ENCODE measurements around the gene CHKA. TPM values are rescaled to one million over a fixed set of nuclear protein-coding genes. Genes with fewer than 3 reads are reported as not detected.

The CHKA gene
- total RNA-seq, 1 experiment from 2014 or later, result 63.0 TPM

DNA sequence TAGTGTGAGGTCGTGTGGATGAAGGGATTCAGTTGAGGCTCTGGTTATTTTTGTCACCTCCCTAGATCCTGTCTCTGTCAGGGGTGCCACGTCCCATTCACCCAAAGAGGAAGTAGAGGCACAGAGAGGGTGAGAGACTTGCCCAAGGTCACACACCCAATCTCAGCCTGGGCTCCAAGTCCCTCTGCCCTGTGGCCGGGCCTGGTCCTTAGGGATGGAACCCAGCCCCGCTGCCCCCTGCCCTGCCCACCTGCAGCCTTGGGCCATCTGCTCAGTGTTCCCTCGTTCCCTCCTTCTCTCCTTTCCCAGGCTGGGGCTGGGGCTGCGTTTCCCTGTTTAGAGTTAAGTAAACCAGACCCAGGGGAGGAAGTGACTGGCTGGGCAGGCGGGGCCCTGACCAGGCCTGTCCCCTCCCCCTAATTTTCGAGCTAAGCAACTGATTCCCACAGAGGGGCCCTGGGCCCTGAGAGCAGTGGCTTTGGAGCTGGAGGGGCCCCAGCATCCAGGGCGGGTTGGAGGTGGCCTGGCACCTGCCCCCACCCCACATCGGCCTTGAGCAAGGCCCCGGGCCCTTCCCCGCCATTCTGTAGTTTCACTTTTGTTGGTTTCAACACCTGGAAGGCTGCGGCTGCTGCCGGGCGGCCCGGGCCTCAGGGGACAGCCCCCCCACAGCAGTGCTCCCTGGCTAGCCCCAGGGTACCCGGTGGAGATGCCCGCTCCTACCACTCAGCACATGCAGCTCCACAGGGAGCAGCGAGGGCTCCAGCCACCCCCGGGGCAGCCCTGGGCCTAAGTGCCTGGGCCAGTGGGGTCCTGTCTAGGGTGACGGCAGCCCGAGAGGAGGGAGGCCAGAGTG is 80.9 kb downstream of the CHKA start:
- no peaks in the 10 kb centered on the region for H3K27me3 Mint-ChIP-seq (ENCODE audit: low read depth)
- Histone ChIP-seq H4K91ac (ENCODE audit: insufficient read length, low read depth, low read length) (no peak overlapping the region), H2BK120ac (ENCODE audit: low read depth, low read length, poor library complexity, severe bottlenecking) (no peak overlapping the region), H3K9me3 (ENCODE audit: control insufficient read depth, low read depth, low read length) (no peaks in the 10 kb centered on the region), H4K8ac (replicated peaks; ENCODE audit: insufficient read length, low read depth, low read length) (no peak overlapping the region), H3K23me2 (ENCODE audit: insufficient read length, low read depth, low read length, poor library complexity, severe bottlenecking) (no peaks in the 10 kb centered on the region), H2BK5ac (ENCODE audit: insufficient read length, low read length) (no peak overlapping the region), H3K4me1 (ENCODE audit: insufficient read depth, low read length) (no peaks in the 10 kb centered on the region; the same call in 1 of the 2 replicates), H3K23ac (ENCODE audit: insufficient read length, low read depth, low read length) (no peak overlapping the region), H3T11ph (ENCODE audit: low read length) (no peak overlapping the region), H2BK12ac (ENCODE audit: insufficient read length, low read depth, low read length) (no peak overlapping the region), H2BK15ac (ENCODE audit: low read depth, low read length) (no peak overlapping the region), H2AK5ac (ENCODE audit: insufficient read length, low read length) (no peak overlapping the region), H3K9ac (ENCODE audit: extremely low read depth, insufficient read length, low read length) (no peak overlapping the region), H3K14ac (ENCODE audit: insufficient read depth, low read length) (0 out of 2 replicates have a peak overlapping the region, but pooled peaks have one; percentile 33), H3K4me2 (ENCODE audit: insufficient read depth, insufficient read length, low read length) (no peak overlapping the region), H2AFZ (ENCODE audit: low read length) (no peak overlapping the region), H3K18ac (ENCODE audit: insufficient read length, low read depth, low read length) (peak overlapping the region; percentile 53), H3K79me2 (ENCODE audit: insufficient read depth, low read length) (no peaks in the 10 kb centered on the region), H3K27ac (ENCODE audit: insufficient read length, low read depth, low read length) (no peak overlapping the region), H2BK20ac (ENCODE audit: low read depth, low read length, poor library complexity, severe bottlenecking) (no peak overlapping the region), H3K56ac (ENCODE audit: insufficient read length, low read depth, low read length) (no peak overlapping the region), H4K5ac (ENCODE audit: insufficient read length, low read depth, low read length) (no peak overlapping the region), H3K4ac (ENCODE audit: low read depth, low read length) (no peak overlapping the region), H4K20me1 (ENCODE audit: control insufficient read depth, insufficient read depth, insufficient read length) (no peaks in the 10 kb centered on the region), H3K27me3 (ENCODE audit: insufficient read depth, low read length) (no peaks in the 10 kb centered on the region), H3K79me1 (ENCODE audit: insufficient read depth, low read depth, low read length, poor library complexity, severe bottlenecking) (no peaks in the 10 kb centered on the region)
- H3K4me1 Mint-ChIP-seq, result peaks cover 7 to 9% of the 10 kb centered on the region in 2 experiments
- H3K27ac Mint-ChIP-seq, result peak overlapping the region; percentile 55 to 72 (median 64); a peak in 4 of 7 replicates
- H3K9me3 Mint-ChIP-seq, result no peaks in the 10 kb centered on the region
- peak overlapping the region; percentile 39 to 66; a peak in 4 of 5 replicates for H3K4me3 Mint-ChIP-seq
- TF ChIP-seq, protein P1, sequence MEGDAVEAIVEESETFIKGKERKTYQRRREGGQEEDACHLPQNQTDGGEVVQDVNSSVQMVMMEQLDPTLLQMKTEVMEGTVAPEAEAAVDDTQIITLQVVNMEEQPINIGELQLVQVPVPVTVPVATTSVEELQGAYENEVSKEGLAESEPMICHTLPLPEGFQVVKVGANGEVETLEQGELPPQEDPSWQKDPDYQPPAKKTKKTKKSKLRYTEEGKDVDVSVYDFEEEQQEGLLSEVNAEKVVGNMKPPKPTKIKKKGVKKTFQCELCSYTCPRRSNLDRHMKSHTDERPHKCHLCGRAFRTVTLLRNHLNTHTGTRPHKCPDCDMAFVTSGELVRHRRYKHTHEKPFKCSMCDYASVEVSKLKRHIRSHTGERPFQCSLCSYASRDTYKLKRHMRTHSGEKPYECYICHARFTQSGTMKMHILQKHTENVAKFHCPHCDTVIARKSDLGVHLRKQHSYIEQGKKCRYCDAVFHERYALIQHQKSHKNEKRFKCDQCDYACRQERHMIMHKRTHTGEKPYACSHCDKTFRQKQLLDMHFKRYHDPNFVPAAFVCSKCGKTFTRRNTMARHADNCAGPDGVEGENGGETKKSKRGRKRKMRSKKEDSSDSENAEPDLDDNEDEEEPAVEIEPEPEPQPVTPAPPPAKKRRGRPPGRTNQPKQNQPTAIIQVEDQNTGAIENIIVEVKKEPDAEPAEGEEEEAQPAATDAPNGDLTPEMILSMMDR (conservative IDR thresholded peaks at IDR 0.05), result no peak
- DNase-seq, result peak; percentile 76
- no CpG with 5 or more reads among the region's 22 CpGs for WGBS (ENCODE audit: extremely low coverage, insufficient read length, low lambda C conversion rate)
- peaks cover 0 to 3% (median 0%) of the 10 kb centered on the region in 3 experiments; a peak in 2 of 7 replicates for H3K36me3 Mint-ChIP-seq (ENCODE audit: insufficient read depth in 1 of 3, low read depth in 3 of 3)

Measured in H9 (cell line).